HG02678 (cell line): ENCODE data around the gene SLC26A5.

Source experiments
- ATAC-seq: cut with Tn5 transposase; IDR thresholded peaks from one replicate; pipeline ENCODE4 v1.9.1; 2021; ENCODE audit warnings: mild to moderate bottlenecking, moderate library complexity; ENCODE audit not compliant: unreplicated experiment

The SLC26A5 gene

DNA sequence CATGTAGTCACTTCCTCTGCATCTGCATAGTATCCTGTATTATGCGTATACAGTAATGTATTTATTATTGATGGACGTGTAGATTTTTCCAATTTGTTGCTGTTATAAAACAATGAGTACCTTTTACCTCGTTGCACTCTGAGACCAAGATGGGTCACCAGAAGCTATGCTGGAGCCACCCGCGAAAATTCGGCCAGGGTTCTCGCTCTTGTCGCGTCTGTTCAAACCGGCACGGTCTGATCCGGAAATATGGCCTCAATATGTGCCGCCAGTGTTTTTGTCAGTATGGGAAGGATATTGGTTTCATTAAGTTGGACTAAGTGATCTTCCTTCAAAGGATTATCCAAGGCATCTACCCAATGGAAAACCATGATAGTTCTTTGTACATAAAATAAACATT, 97.6 kb downstream of the SLC26A5 start:
- ATAC-seq: no peak

DNA sequence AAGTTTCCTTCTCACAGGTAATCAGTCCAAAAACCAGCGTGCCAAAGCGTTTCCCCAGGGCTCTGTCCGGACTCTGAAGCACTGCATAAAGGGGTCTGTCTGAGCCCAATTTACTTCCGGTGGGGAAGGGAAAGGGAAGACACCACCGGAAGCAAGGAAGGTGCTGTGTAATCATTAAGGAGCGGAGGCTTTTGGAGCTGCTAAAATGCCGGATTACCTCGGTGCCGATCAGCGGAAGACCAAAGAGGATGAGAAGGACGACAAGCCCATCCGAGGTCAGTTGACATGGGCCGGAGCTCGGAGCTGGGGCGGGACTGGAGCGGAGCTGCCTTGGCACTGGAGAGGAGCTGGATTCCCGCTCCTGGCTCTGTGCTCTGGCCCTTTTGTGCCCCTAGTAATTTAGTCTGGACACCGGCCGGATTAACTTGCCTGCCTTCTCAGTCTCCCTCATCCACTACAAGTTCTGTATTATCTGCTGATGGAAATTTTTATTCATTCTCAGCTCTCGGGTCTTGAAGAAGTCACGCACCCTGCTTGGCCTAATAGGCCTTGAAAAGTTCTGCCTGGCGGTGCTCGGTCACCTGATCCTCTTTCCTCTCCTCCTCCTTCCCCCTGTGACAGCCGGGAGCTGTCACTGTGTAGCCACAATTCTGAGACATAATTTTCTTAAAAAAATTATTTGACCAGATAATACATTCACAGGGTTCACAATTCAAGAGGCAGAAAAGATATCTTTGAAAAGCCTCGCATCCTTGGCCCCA, 98.3 kb downstream of the SLC26A5 start, which contains the start of gene PSMC2:
TSS of gene PSMC2 (plus strand) at position 137 of the 761 bp plus-strand sequence. CDS start at position 206, 69 bp downstream.
- peak; percentile 73 for ATAC-seq

DNA sequence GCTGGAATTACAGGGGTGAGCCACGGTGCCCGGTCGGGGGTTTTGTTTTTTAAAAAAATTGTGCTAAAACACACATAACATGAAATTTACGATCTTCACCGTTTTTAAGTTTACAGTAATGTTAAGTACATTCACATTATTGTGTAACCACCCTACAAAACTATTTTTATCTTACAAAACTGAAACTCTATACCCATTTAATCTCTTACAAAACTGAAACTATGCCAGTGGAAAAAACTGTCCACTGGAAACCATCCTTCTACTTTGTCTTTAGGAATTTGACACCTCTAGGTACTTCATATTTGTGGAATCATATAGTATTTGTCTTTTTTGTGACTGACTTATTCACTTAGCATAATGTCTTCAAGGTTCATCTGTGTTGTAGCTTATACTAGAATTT, 99.6 kb downstream of the SLC26A5 start:
- ATAC-seq: no peak

DNA sequence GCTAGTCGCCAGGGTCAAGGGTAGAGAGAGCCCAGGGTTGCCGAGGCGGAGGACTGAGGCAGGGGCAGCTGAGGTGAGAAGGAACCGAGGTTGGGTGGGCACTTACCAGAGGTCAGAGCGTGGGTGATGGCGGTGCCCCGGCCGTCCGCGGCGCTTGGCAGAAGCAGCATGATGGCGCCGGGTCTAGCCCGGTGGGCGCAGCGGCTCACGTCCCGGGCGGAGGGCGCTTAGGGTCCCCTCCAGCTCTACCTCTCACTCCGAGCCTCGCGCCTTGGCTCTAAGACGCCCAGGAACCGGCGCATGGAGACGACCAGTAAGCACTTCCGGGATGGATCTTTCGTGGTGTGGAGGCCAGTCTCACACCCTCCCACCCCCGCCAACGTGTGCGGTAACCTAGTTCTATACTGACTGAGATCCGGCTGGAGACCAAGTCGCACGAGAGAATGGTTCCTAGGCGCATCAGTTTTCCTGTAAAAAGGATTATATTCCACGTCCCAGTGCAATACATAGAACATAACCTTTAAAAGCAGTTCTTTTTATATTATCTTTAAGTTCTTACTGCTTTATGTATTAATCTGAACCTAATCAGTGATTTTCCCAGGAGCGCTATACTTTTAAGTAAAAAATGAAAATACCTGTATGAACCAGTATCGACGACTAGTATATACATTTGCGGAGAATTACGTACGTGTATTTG, 101.4 kb downstream of the SLC26A5 start, which contains the start of gene DNAJC2:
TSS of gene DNAJC2 (minus strand) at position 315 of the 697 bp plus-strand sequence. CDS start at position 170, 145 bp downstream.
- ATAC-seq: peak; percentile 83

DNA sequence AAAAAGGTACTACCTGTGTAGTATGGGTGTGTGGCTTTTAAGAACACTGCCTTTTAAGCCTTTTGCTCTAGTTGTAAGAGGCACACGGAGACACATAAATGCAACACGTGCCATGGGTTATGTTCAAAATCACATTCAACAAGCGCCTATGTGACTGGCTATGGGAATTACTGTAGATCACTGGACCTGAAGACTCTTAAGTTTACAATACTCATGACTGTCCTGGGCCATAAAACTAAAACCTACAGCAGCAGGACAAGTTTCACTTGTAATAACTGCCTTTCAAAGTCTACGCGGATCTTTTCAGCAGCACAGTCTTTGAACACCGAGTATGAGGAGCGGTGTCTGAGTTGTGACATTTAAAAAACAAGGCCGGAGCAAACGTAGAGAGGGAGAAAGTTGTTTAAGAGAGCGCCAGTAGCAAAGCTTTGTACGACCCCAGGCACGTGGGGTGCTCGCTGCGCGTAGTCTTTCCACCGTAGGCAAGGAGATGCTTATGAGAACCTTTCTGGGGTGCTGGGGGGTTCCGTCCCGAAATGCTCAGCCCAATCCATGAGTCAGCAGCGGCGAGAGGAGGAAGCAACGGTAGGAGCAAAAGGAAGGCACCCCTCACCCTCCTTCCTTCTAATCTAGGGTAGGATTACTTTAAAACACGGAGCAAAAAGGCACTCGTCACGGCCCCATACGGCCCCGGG, 102.1 kb downstream of the SLC26A5 start:
- peak; percentile 2 for ATAC-seq

DNA sequence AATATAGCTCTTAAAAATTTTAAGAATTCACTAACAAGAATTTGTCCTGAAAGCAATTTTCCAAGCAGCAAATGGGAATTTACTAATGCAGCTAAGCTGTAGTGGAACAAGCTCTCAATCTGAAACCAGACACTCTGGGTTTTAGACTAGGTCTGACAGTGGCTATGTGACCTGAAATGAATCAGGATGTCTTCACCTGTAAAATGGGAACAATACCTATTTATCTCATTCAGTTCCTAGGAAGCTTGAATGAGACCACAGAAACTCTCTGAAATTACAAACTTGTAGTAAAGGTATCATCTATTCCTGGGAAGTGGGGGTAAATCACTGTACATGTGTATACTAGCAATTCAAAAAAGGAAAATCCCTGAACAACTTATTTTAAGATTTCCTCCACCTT, 102.7 kb downstream of the SLC26A5 start:
- no peak for ATAC-seq

DNA sequence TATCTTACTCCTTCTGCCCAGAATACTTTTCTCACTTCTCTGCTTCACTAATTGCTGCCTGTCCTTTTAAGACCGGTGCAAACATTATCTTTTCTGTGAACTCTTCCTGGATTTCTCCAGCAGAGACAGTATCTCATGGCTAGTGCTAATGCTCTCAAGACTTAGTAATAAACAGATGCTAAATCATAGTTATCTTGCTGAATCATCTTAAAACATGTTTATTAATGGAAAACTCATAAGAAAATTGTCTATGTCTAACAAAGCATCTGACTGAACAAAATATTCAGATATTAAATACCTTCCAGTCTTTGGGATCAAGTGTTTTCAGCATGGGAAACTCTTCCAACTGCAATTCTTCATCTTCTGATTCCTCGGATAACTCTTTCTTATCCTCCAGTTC, 104.5 kb downstream of the SLC26A5 start:
- ATAC-seq: no peak

DNA sequence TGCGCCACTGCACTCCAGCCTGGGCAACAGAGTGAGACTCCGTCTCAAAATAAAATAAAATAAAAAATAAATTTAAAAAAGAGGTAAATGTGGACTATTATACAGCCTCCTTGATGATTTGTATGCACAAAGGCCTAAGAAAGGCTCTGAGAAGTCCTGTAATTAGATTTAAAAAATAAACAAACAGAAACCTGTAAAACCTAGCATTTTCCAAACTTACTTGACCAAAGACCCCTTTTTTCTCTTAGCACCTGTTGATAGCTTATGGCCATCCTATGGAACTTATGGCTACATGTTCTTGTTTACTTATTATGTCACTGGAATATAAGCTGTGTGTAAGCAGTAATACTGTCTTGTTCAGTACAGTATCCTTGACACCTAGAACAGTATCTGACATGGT, 107.1 kb downstream of the SLC26A5 start:
- no peak for ATAC-seq

DNA sequence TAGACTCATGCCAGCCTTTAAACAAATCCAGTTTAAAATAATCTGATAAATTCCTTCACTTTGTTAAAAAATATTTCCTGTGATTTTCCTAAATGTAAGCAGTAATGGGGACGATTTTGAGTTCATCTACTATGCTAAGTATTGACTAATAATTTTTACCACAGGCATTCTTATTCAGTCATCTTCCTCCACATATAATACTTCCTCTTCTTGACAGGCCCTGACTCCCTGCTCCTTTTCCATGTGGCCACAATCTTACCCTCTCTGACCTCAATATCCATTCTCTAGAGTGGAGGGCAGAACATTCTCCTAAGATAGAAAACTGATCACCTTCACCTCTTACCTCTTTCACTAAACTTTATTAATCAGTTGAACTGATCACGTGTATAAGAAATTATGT, 109.2 kb downstream of the SLC26A5 start:
- no peak for ATAC-seq

DNA sequence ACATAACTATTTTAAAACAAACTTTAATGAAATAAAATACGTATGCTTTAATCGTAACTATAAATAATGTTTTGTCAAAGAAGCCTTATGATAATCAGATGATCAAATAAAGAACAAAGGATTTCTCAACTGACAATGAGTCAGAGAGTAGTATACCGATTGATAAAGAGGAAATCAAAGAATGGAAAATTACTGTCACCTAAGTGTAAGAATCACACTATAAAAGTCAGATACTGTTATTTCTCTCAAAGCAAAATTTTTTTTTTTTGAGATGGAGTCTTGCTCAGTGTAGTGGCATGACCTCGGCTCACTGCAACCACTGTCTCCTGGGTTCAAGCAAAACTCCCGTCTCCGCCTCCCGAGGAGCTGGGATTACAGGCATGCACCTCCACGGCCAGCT, 120.3 kb downstream of the SLC26A5 start:
- ATAC-seq: no peak
